GM06990 (cell line): ENCODE data around the gene SPHKAP.

Experiments
- DNase-seq: peaks from one replicate; pipeline ENCODE4 v3.0.0-alpha.2; 2011; ENCODE audit not compliant: insufficient read length; ENCODE audit errors: extremely low read depth
- H3K27me3 ChIP-seq: replicated peaks from 2 replicates; pipeline ENCODE4 v1.6.0; 2011; ENCODE audit warnings: low read length; ENCODE audit not compliant: control insufficient read depth, insufficient read depth
- H3K36me3 ChIP-seq: 2 replicates; pipeline ENCODE4 v1.5.1; 2011; ENCODE audit warnings: low read length; ENCODE audit not compliant: control insufficient read depth, insufficient read depth
- H3K4me3 ChIP-seq: replicated peaks from 2 replicates; pipeline ENCODE4 v1.5.1; 2011; ENCODE audit warnings: low read depth, mild to moderate bottlenecking, control low read depth, low read length
- CTCF ChIP-seq: IDR thresholded peaks from 2 replicates; pipeline ENCODE4 v1.5.1; 2011; ENCODE audit warnings: low read length, control low read depth, mild to moderate bottlenecking, inconsistent platforms; ENCODE audit not compliant: insufficient read depth, poor library complexity, severe bottlenecking

Gene SPHKAP

GRCh38 chr2:228015741-228016140 lies 165.7 kb downstream of the SPHKAP start:
- no peak overlapping the region for H3K4me3 ChIP-seq
- no peaks in the 10 kb centered on the region for H3K36me3 ChIP-seq
- no peak for TF ChIP-seq CTCF
- H3K27me3 ChIP-seq = no peaks in the 10 kb centered on the region
- DNase-seq = no peak

GRCh38 chr2:227996366-227996765 lies 185.1 kb downstream of the SPHKAP start:
- Histone ChIP-seq H3K36me3 (no peaks in the 10 kb centered on the region), H3K27me3 (no peaks in the 10 kb centered on the region), H3K4me3 (no peak overlapping the region)
- TF ChIP-seq CTCF = no peak
- no peak for DNase-seq

GRCh38 chr2:227990937-227991336 lies 190.6 kb downstream of the SPHKAP start:
- Histone ChIP-seq H3K36me3 (no peaks in the 10 kb centered on the region), H3K27me3 (no peaks in the 10 kb centered on the region), H3K4me3 (no peak overlapping the region)
- DNase-seq = no peak
- TF ChIP-seq CTCF = no peak

- DNase-seq = no peak
- no peak overlapping the region for H3K4me3 ChIP-seq
- no peak for TF ChIP-seq CTCF
- no peaks in the 10 kb centered on the region for H3K36me3 ChIP-seq
- H3K27me3 ChIP-seq = no peaks in the 10 kb centered on the region; the same call in 1 of the 2 replicates
Observed at GRCh38 chr2:227973241-227973640, 208.2 kb downstream of the SPHKAP start.

GRCh38 chr2:227971619-227972230 lies 209.8 kb downstream of the SPHKAP start:
- TF ChIP-seq CTCF = no peak
- no peak for DNase-seq

GRCh38 chr2:227960317-227960716 lies 221.2 kb downstream of the SPHKAP start:
- DNase-seq = no peak
- H3K4me3 ChIP-seq = no peak overlapping the region
- no peak for TF ChIP-seq CTCF
- no peaks in the 10 kb centered on the region for H3K27me3 ChIP-seq
- H3K36me3 ChIP-seq = no peaks in the 10 kb centered on the region

More at GRCh38 chr2:227971619-227972230, 209.8 kb downstream of the SPHKAP start:
- Histone ChIP-seq H3K4me3 (no peak overlapping the region), H3K27me3 (no peaks in the 10 kb centered on the region; the same call in 1 of the 2 replicates), H3K36me3 (no peaks in the 10 kb centered on the region)
